Panc1 (cell line): ENCODE data around the gene FHIT.

Experiments
- CTCF ChIP-seq: fragments of 450-650 bp; IDR thresholded peaks from 2 replicates; pipeline ENCODE4 v1.5.1; 2017; ENCODE audit warnings: mild to moderate bottlenecking
- SIN3A ChIP-seq: IDR thresholded peaks from 2 replicates; pipeline ENCODE4 v1.6.1; 2012; ENCODE audit warnings: low read depth, mild to moderate bottlenecking, low read length, moderate library complexity, borderline replicate concordance; ENCODE audit not compliant: insufficient read depth

- TF ChIP-seq CTCF (no peak), SIN3A (no peak)
Measured at GRCh38 chr3:61031503-61031902, 219.7 kb downstream of the FHIT start.
